Mucosa of descending colon (tissue), 3 donors: ENCODE data around the gene TRMT61B. TPM values are rescaled to one million over a fixed set of nuclear protein-coding genes. Genes with fewer than 3 reads are reported as not detected.

ENCODE experiments used
- ATAC-seq: fragments of 200-7000 bp; cut with Tn5 transposase; one replicate; pipeline ENCODE4 v1.9.1; 2020; ENCODE audit warnings: mild to moderate bottlenecking, moderate library complexity
- DNase-seq, 3 donors: peaks; one replicate each; pipeline ENCODE4 v3.0.0-alpha.2; 2020
- H3K36me3 ChIP-seq: fragments of 200-600 bp; one replicate; pipeline ENCODE4 v1.8.0; 2021; ENCODE audit warnings: low read depth, mild to moderate bottlenecking
- H3K4me1 ChIP-seq: fragments of 200-600 bp; one replicate; pipeline ENCODE4 v1.8.0; 2021; ENCODE audit warnings: low read depth, mild to moderate bottlenecking
- H3K4me3 ChIP-seq: fragments of 200-600 bp; one replicate; pipeline ENCODE4 v1.8.0; 2021; ENCODE audit warnings: mild to moderate bottlenecking
- H3K9me3 ChIP-seq: fragments of 200-600 bp; one replicate; pipeline ENCODE4 v1.8.0; 2021; ENCODE audit warnings: mild to moderate bottlenecking
- CTCF ChIP-seq: fragments of 200-600 bp; IDR thresholded peaks from one replicate; pipeline ENCODE4 v1.8.0; 2022; ENCODE audit warnings: antibody characterized with exemption, mild to moderate bottlenecking
- intact Hi-C, 2 donors: fragments of 100-400 bp; cut with DNase I in 1 of 2; cut with micrococcal nuclease in 1 of 2; formaldehyde crosslinking; loops; one replicate each; pipeline versions ENCODE4 v1.11.0 to v1.11.1; 2022; cut with DNase I, micrococcal nuclease
- total RNA-seq, 3 donors: library from RNA; stranded (reverse); fragmentation: NEBNext Ultra II Directional in 2 of 3; extraction: Animal tissue kit (Norgen Biotek cat#: 25700) in 2 of 3; gene quantifications; one replicate each; pipeline versions ENCODE4 v1.2.1 to v1.2.4, GENCODE V29; 2021 to 2023
- donor health status: DM: no; HTN: no; CAD: no; lungs with moderate emphysema.
- donor health status: DM: no; HTN: no; CAD: no.
- donor health status: DM: no; HTN: yes; CAD: no.

Gene TRMT61B
- total RNA-seq, 3 donors from 2014 or later: 9.4 to 12.4 (median 9.6) TPM

DNA sequence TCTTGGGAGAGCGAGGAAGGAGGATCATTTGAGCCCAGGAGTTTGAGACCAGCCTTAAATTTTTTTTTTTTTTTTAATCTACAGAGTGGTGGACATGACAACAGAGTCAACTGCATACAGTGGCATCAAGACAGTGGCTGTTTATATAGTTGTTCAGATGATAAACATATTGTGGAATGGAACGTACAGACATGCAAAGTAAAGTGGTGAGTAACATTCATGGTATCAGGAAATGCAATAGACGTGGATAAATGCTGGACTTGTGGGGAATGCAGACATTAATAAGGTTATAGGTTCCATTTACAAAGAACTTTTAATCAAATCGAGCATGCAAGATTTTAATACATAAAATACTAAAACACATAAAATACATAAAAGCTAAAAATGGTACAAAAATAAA, 36.3 kb upstream of the TRMT61B start:
- TF ChIP-seq CTCF: no peak
- intact Hi-C loops: no loop called here
- H3K4me1 ChIP-seq: peaks cover 31% of the 10 kb centered on the region
- no peak for DNase-seq
- H3K4me3 ChIP-seq: no peak overlapping the region
- no peaks in the 10 kb centered on the region for H3K9me3 ChIP-seq
- H3K36me3 ChIP-seq: no peaks in the 10 kb centered on the region
- no peak for ATAC-seq

DNA sequence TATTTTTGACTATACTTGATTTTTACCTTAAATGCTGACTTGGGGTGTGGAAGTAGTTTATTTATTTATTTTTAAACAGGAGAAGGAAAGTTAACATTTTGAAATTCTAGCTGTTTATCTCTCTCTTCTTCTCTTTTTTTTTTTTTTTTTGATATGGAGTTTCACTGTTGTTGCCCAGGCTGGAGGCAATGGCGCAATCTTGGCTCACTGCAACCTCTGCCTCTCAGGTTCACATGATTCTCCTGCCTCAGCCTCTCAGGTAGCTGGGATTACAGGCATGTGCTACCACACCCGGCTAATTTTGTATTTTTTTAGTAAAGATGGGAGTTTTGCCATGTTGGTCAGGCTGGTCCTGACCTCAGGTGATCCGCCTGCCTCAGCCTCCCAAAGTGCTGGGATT, 35.4 kb upstream of the TRMT61B start:
- Histone ChIP-seq H3K36me3 (no peaks in the 10 kb centered on the region), H3K4me3 (no peak overlapping the region), H3K4me1 (peaks cover 31% of the 10 kb centered on the region), H3K9me3 (no peaks in the 10 kb centered on the region)
- DNase-seq: no peak
- intact Hi-C loops: no loop called here
- no peak for TF ChIP-seq CTCF
- ATAC-seq: no peak

DNA sequence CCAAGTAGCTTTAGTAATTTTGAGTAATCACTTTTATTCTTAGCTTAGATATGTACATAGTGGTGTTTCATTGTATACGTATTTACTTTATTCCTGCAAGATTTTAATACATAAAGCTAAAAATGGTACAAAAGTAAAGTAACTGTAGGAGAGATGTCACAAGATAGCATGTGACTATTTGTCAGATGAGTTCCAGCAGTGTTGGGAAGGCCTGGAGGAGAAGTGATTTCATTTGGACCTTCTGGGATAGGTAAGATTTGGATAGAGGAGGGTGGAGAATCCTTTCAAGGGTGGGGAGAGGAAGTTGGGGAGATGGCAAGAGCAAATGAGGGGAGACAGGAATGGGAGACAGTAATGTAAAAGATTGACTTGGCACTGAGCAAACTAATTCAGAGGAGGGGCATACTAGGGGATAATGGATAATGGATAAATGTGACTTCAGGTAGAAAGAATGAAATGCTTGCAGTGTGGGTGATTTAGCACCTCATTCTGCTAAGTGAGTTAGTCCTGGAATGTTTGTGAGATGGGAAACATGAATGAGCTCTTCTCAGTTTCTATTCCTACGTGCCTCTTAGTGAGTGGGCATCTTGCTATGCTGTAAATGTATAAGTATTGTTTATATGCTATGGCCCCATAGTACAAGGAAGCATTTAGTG, 34.8 kb upstream of the TRMT61B start:
- no peak for DNase-seq
- intact Hi-C loops: no loop called here
- TF ChIP-seq CTCF: no peak
- Histone ChIP-seq H3K36me3 (no peaks in the 10 kb centered on the region), H3K4me1 (peaks cover 31% of the 10 kb centered on the region), H3K4me3 (no peak overlapping the region), H3K9me3 (no peaks in the 10 kb centered on the region)
- ATAC-seq: no peak

GRCh38 chr2:28904295-28904694, 34.2 kb upstream of the TRMT61B start:
- Histone ChIP-seq H3K4me1 (peaks cover 25% of the 10 kb centered on the region), H3K36me3 (no peaks in the 10 kb centered on the region), H3K4me3 (no peak overlapping the region), H3K9me3 (no peaks in the 10 kb centered on the region)
- ATAC-seq (no peak), DNase-seq (no peak)
- no peak for TF ChIP-seq CTCF
- intact Hi-C loops: no loop called here

- peaks cover 14% of the 10 kb centered on the region for H3K4me1 ChIP-seq
- ATAC-seq (no peak), DNase-seq (no peak)
- no peaks in the 10 kb centered on the region for H3K9me3 ChIP-seq
- no peaks in the 10 kb centered on the region for H3K36me3 ChIP-seq
- no peak overlapping the region for H3K4me3 ChIP-seq
- TF ChIP-seq CTCF: no peak
- intact Hi-C loops: no loop called here
These were observed 32.5 kb upstream of the TRMT61B start for GRCh38 chr2:28902584-28902983.

GRCh38 chr2:28901841-28902240, 31.7 kb upstream of the TRMT61B start:
- H3K9me3 ChIP-seq: no peaks in the 10 kb centered on the region
- intact Hi-C loops: no loop called here
- no peaks in the 10 kb centered on the region for H3K36me3 ChIP-seq
- peaks cover 8% of the 10 kb centered on the region for H3K4me1 ChIP-seq
- DNase-seq (no peak), ATAC-seq (no peak)
- no peak for TF ChIP-seq CTCF
- H3K4me3 ChIP-seq: no peak overlapping the region
